Cerebellar nuclear complex (tissue), 1 donor: ENCODE measurements around the gene GGT6.
"Not testable (repeated sequence)": the region's sequence is repeated elsewhere in the genome, so short reads cannot be mapped to it uniquely, and the experiment has no call there.

Experiments
- DNase-seq, 2 experiments: peaks; one replicate each; lab custom pipeline; 2025; lab: John Stamatoyannopoulos, UW

Gene GGT6

GRCh38 chr17:4560421-4560820, at the start of gene GGT6:
Gene GGT6, minus strand, starts transcription at chr17:4560577. Its CDS starts 56 bp downstream, at chr17:4560521.
- DNase-seq = no peak

- DNase-seq = no peak
Observed at GRCh38 chr17:4610162-4610561, 49.8 kb upstream of the GGT6 start.

- no peak for DNase-seq
Observed at GRCh38 chr17:4609761-4610160, 49.4 kb upstream of the GGT6 start.

- DNase-seq = no peak
Observed at GRCh38 chr17:4607773-4608187, 47.4 kb upstream of the GGT6 start.

GRCh38 chr17:4607261-4607741, 46.9 kb upstream of the GGT6 start:
- DNase-seq = no peak

- DNase-seq = no peak
Observed at GRCh38 chr17:4605826-4606225, 45.4 kb upstream of the GGT6 start.

- DNase-seq = not testable (repeated sequence)
Observed at GRCh38 chr17:4604736-4605135, 44.4 kb upstream of the GGT6 start.

- peak in 1 of 2 experiments; percentile 54 for DNase-seq
Observed at GRCh38 chr17:4604111-4604644, 43.8 kb upstream of the GGT6 start.

- DNase-seq = no peak
Observed at GRCh38 chr17:4602041-4602440, 41.7 kb upstream of the GGT6 start.

- DNase-seq = no peak
Observed at GRCh38 chr17:4601326-4601725, 40.9 kb upstream of the GGT6 start.

- no peak for DNase-seq
Observed at GRCh38 chr17:4600563-4600962, 40.2 kb upstream of the GGT6 start.

GRCh38 chr17:4599505-4600281, 39.3 kb upstream of the GGT6 start:
- DNase-seq = peak in 1 of 2 experiments; percentile 24

GRCh38 chr17:4598776-4599504, 38.6 kb upstream of the GGT6 start:
- no peak for DNase-seq

GRCh38 chr17:4597975-4598374, 37.6 kb upstream of the GGT6 start:
- DNase-seq = no peak

- no peak for DNase-seq
Observed at GRCh38 chr17:4596636-4597380, 36.4 kb upstream of the GGT6 start.

GRCh38 chr17:4595685-4596342, 35.4 kb upstream of the GGT6 start:
- DNase-seq = not testable (repeated sequence)

- DNase-seq = no peak
Observed at GRCh38 chr17:4594931-4595684, 34.7 kb upstream of the GGT6 start.

- DNase-seq = no peak
Observed at GRCh38 chr17:4594406-4594805, 34.0 kb upstream of the GGT6 start.

- DNase-seq = no peak
Observed at GRCh38 chr17:4593021-4593421, 32.6 kb upstream of the GGT6 start.

- no peak for DNase-seq
Observed at GRCh38 chr17:4592240-4593005, 32.0 kb upstream of the GGT6 start.
